ENCODE results near the gene ZNF467. TPM values are rescaled to one million over a fixed set of nuclear protein-coding genes. Genes with fewer than 3 reads are reported as not detected.

The ZNF467 gene
- total and polyA plus RNA-seq, 2 of the 8 experiments (the other 6 are each of a cell fraction or from before 2014, with no cell fraction given) = 0.50 to 0.51 TPM

GRCh38 chr7:149816267-149816751 is 42.9 kb upstream of the ZNF467 start:
- no peak overlapping the region for H3K56ac ChIP-seq (replicated peaks; ENCODE audit: insufficient read length, low read depth, low read length)
- no peaks in the 10 kb centered on the region for H3K27me3 ChIP-seq (replicated peaks in 1 of 4; ENCODE audit: control insufficient read depth in 3 of 4, extremely low read depth in 1 of 4, insufficient read depth in 3 of 4, low read length in 3 of 4)
- H2BK5ac ChIP-seq (ENCODE audit: low read depth, low read length) = peak overlapping the region; percentile 44; the same call in 1 of the 2 replicates
- no peak overlapping the region for H3K9ac ChIP-seq (replicated peaks in 1 of 4; ENCODE audit: extremely low read depth in 1 of 4, low read depth in 3 of 4, low read length in 3 of 4)
- CTCF ChIA-PET (ENCODE audit: partially characterized antibody) = interaction anchor here (0.8 to 5.2 kb wide), 6 partner anchors 8 to 66 kb away, joined by 3 to 67 read pairs (median 8); no protein-coding TSS in a partner anchor
- peaks cover 0 to 20% (median 8%) of the 10 kb centered on the region in 4 experiments; a peak in 6 of 7 replicates for H3K4me1 ChIP-seq (replicated peaks in 1 of 4; ENCODE audit: control insufficient read depth in 3 of 4, insufficient read depth in 4 of 4, low read length in 3 of 4)
- peak overlapping the region; percentile 29; the same call in 1 of the 2 replicates for H2BK15ac ChIP-seq (ENCODE audit: low read length)
- no peaks in the 10 kb centered on the region for H3K79me2 ChIP-seq (ENCODE audit: control insufficient read depth in 1 of 2, insufficient read depth in 2 of 2, low read length in 2 of 2)
- no peak overlapping the region for H2BK20ac ChIP-seq (ENCODE audit: low read length)
- no peak overlapping the region for H2AFZ ChIP-seq (ENCODE audit: low read length)
- no peak overlapping the region for H3K4ac ChIP-seq (replicated peaks; ENCODE audit: insufficient read length, low read depth, low read length)
- H2BK12ac ChIP-seq (ENCODE audit: low read depth, low read length) = peak overlapping the region; percentile 50; the same call in 1 of the 2 replicates
- H4K5ac ChIP-seq (ENCODE audit: insufficient read length, low read depth, low read length) = no peak overlapping the region
- DNase-seq (ENCODE audit: low read depth in 1 of 2, low spot score in 2 of 2) (no peak), FAIRE-seq (no peak)
- H2AK5ac ChIP-seq (ENCODE audit: low read depth, low read length) = peak overlapping the region; percentile 65; the same call in 1 of the 2 replicates
- no peaks in the 10 kb centered on the region for H3K36me3 ChIP-seq (ENCODE audit: control insufficient read depth in 2 of 4, insufficient read depth in 4 of 4, low read length in 3 of 4)
- H3K9me3 ChIP-seq (ENCODE audit: insufficient read depth in 2 of 2, low read depth in 1 of 2, low read length in 1 of 2) = no peaks in the 10 kb centered on the region
- H4K20me1 ChIP-seq (replicated peaks in 1 of 2; ENCODE audit: control insufficient read depth in 1 of 2, insufficient read depth in 2 of 2, low read length in 2 of 2) = no peaks in the 10 kb centered on the region
- no peak overlapping the region for H4K91ac ChIP-seq (replicated peaks; ENCODE audit: insufficient read length, low read length)
- H3K23me2 ChIP-seq (ENCODE audit: low read depth, low read length) = no peaks in the 10 kb centered on the region
- no peak overlapping the region for H3K14ac ChIP-seq (ENCODE audit: insufficient read length)
- H3K27ac ChIP-seq (ENCODE audit: low read depth, low read length) = no peak overlapping the region
- H3K79me1 ChIP-seq (ENCODE audit: low read depth, low read length) = no peaks in the 10 kb centered on the region; the same call in 1 of the 2 replicates
- no peak overlapping the region; a peak in 1 of 4 replicates for H3K4me2 ChIP-seq (ENCODE audit: insufficient read depth in 1 of 2, low read depth in 2 of 2, low read length in 2 of 2)
- POLR2A ChIA-PET (ENCODE audit: partially characterized antibody) = interaction anchor here (2.4 kb wide), 1 partner anchor 20 kb away, joined by 5 read pairs; no protein-coding TSS in a partner anchor
- 77% methylated on average over 10 of the region's 21 CpGs; no CpG with 5 or more reads in 1 of the 2 experiments for WGBS, 2 experiments (ENCODE audit: extremely low coverage in 1 of 2, insufficient coverage in 1 of 2, insufficient read length in 1 of 2, insufficient replicate concordance in 2 of 2, low coverage in 1 of 2, low lambda C conversion rate in 2 of 2, missing lambda C conversion rate in 1 of 2)
- no peak overlapping the region for H3K18ac ChIP-seq (ENCODE audit: extremely low read depth, low read length)
- peak overlapping the region; percentile 68; the same call in 1 of the 2 replicates for H4K8ac ChIP-seq (ENCODE audit: extremely low read depth, insufficient read depth, low read length)
- no peak overlapping the region for H2BK120ac ChIP-seq (replicated peaks; ENCODE audit: low read depth, low read length)
- no peak overlapping the region for H3K23ac ChIP-seq (ENCODE audit: insufficient read length)
- no peak overlapping the region for H3K4me3 ChIP-seq (ENCODE audit: extremely low read depth in 1 of 4, insufficient read depth in 2 of 4, low read depth in 3 of 4, low read length in 4 of 4)
- TF ChIP-seq SUZ12 (IDR thresholded peaks at IDR 0.05; ENCODE audit: low read length) (no peak), TEAD4 (IDR thresholded peaks at IDR 0.05; ENCODE audit: low read depth, low read length) (no peak), NANOG (IDR thresholded peaks at IDR 0.05; ENCODE audit: insufficient read depth, low read depth, low read length, poor library complexity, severe bottlenecking) (no peak), GABPA (IDR thresholded peaks at IDR 0.05; ENCODE audit: borderline replicate concordance, insufficient read depth, low read length) (no peak), TCF12 (IDR thresholded peaks at IDR 0.05; ENCODE audit: low read depth, low read length) (no peak), HDAC6 (IDR thresholded peaks at IDR 0.05; ENCODE audit: low read depth, low read length) (no peak), SP4 (IDR thresholded peaks at IDR 0.05; ENCODE audit: low read length) (no peak), CTCF (IDR thresholded peaks at IDR 0.05; ENCODE audit: control extremely low read depth in 1 of 3, insufficient read depth in 1 of 3, low read depth in 1 of 3, low read length in 3 of 3) (no peak), POLR2AphosphoS5 (IDR thresholded peaks at IDR 0.05; ENCODE audit: low read depth, low read length) (no peak), SIX5 (IDR thresholded peaks at IDR 0.05; ENCODE audit: low read depth, low read length) (no peak), YY1 (IDR thresholded peaks at IDR 0.05; ENCODE audit: low read depth, low read length) (no peak)

All from H1 (cell line).